K562 (cell line): ENCODE results near the gene FXN. TPM values are rescaled to one million over a fixed set of nuclear protein-coding genes. Genes with fewer than 3 reads are reported as not detected.

ENCODE experiments used
- ATAC-seq: fragments of 200-7000 bp; cut with Tn5 transposase; 3 replicates; pipeline ENCODE4 v1.9.1; 2020; ENCODE audit warnings: moderate library complexity
- BruUV-seq: library from RNA; stranded (reverse); fragments of 400-500 nt; replicated peaks from 2 replicates; lab custom pipeline; 2021; lab: Mats Ljungman, UMichigan
- CTCF ChIA-PET: fragments of 300-600 bp; formaldehyde crosslinking; extraction: SDS; loops from one replicate; lab custom pipeline; 2021; ENCODE audit warnings: low intra/inter-chr PET ratio; lab: Yijun Ruan, JAX
- POLR2A ChIA-PET: fragments of 300-600, 350-650 bp; sonication (Branson Sonifier 250); formaldehyde crosslinking; extraction: SDS; loops from one replicate; lab custom pipeline; 2021; ENCODE audit warnings: antibody characterized with exemption, inconsistent platforms; lab: Yijun Ruan, JAX
- DNase-seq, 4 experiments: peaks; one replicate each; pipeline versions ENCODE4 v3.0.0 to v3.0.0-alpha.2; 2011 to 2018; ENCODE audit warnings: low spot score in 3 of 4, mixed read lengths in 3 of 4; ENCODE audit errors: extremely low read depth in 1 of 4
- FAIRE-seq: peaks from 2 replicates; lab custom pipeline; 2011; peaks lifted over from hg19 to GRCh38; lab: Jason Lieb, UNC
- H2AFZ ChIP-seq: 2 replicates; pipeline ENCODE4 v1.6.0; 2011; ENCODE audit warnings: low read depth, low read length, control low read depth, inconsistent platforms
- H3K27ac ChIP-seq: fragments of 200-600 bp; 3 replicates; pipeline ENCODE4 v1.8.0; 2011; ENCODE audit warnings: low read depth, mild to moderate bottlenecking, control low read depth, inconsistent platforms, low read length, moderate library complexity, mixed read lengths; ENCODE audit errors: extremely low read depth
- H3K27me3 ChIP-seq, 2 experiments: fragments of 300-600 bp in 1 of 2; 2 replicates in 1 of 2; 3 replicates in 1 of 2; pipeline versions ENCODE4 v1.6.0 to v1.8.0; 2011; ENCODE audit warnings: inconsistent platforms in 2 of 2, low read length in 2 of 2, mild to moderate bottlenecking in 1 of 2, mixed read lengths in 1 of 2, moderate library complexity in 1 of 2; ENCODE audit not compliant: control insufficient read depth in 2 of 2, insufficient read depth in 2 of 2
- H3K36me3 ChIP-seq: fragments of 300-600 bp; 3 replicates; pipeline ENCODE4 v1.8.0; 2011; ENCODE audit warnings: mild to moderate bottlenecking, low read length, inconsistent platforms; ENCODE audit not compliant: control insufficient read depth, insufficient read depth
- H3K4me1 ChIP-seq, 2 experiments: fragments of 200-600 bp in 1 of 2; replicated peaks in 1 of 2; 2 replicates in 1 of 2; 3 replicates in 1 of 2; pipeline versions ENCODE4 v1.5.1 to v1.8.0; 2011; ENCODE audit warnings: inconsistent platforms in 2 of 2, low read length in 2 of 2, mild to moderate bottlenecking in 1 of 2, mixed read lengths in 1 of 2, moderate library complexity in 1 of 2; ENCODE audit not compliant: control insufficient read depth in 2 of 2, insufficient read depth in 2 of 2
- H3K4me2 ChIP-seq: 2 replicates; pipeline ENCODE4 v1.6.1; 2011; ENCODE audit warnings: low read length, control low read depth, inconsistent platforms, mixed read lengths; ENCODE audit not compliant: insufficient read depth
- H3K4me3 ChIP-seq: fragments of 200-600 bp; sonication (generic), shearing (Covaris generic); 2 replicates; pipeline ENCODE4 v1.5.1; 2016; ENCODE audit warnings: control low read depth, inconsistent platforms
- H3K79me2 ChIP-seq: fragments of 200-600 bp; 3 replicates; pipeline ENCODE4 v1.8.0; 2011; ENCODE audit warnings: low read length, inconsistent platforms; ENCODE audit not compliant: control insufficient read depth, insufficient read depth
- H3K9ac ChIP-seq, 2 experiments: 2 replicates each; pipeline versions ENCODE4 v1.6.0 to v1.6.1; 2011; ENCODE audit warnings: low read depth in 2 of 2, low read length in 2 of 2, control low read depth in 1 of 2, inconsistent platforms in 1 of 2, mild to moderate bottlenecking in 1 of 2, mixed read lengths in 1 of 2; ENCODE audit not compliant: insufficient read depth in 1 of 2
- H3K9me1 ChIP-seq: one replicate; pipeline ENCODE4 v1.6.0; 2011; ENCODE audit warnings: inconsistent platforms, mild to moderate bottlenecking, low read length, moderate library complexity; ENCODE audit not compliant: control insufficient read depth, insufficient read depth
- H3K9me3 ChIP-seq: replicated peaks from 2 replicates; pipeline ENCODE4 v1.5.1; 2011; ENCODE audit warnings: low read depth, low read length, inconsistent platforms; ENCODE audit not compliant: control insufficient read depth, insufficient read depth
- H4K20me1 ChIP-seq: replicated peaks from 2 replicates; pipeline ENCODE4 v1.6.1; 2011; ENCODE audit warnings: low read length, inconsistent platforms, mixed read lengths; ENCODE audit not compliant: control insufficient read depth, insufficient read depth
- HMG20B ChIP-seq: fragments of 250-450 bp; sonication (Bioruptor Pico); IDR thresholded peaks from 2 replicates; pipeline ENCODE4 v1.5.0; 2021; ENCODE audit warnings: mild to moderate bottlenecking
- MTA3 ChIP-seq: fragments of 450-650 bp; formaldehyde crosslinking; IDR thresholded peaks from 2 replicates; pipeline ENCODE4 v1.6.1; 2017; ENCODE audit warnings: mild to moderate bottlenecking, borderline replicate concordance
- NCOA4 ChIP-seq: fragments of 450-650 bp; IDR thresholded peaks from 2 replicates; pipeline ENCODE4 v1.6.1; 2018; ENCODE audit warnings: mild to moderate bottlenecking; ENCODE audit not compliant: partially characterized antibody
- PML ChIP-seq: IDR thresholded peaks from 2 replicates; pipeline ENCODE4 v1.6.1; 2012; ENCODE audit warnings: low read length, inconsistent platforms
- TAL1 ChIP-seq: fragments of 450-650 bp; IDR thresholded peaks from 2 replicates; pipeline ENCODE4 v1.6.1; 2016; ENCODE audit warnings: mild to moderate bottlenecking
- TBL1XR1 ChIP-seq, 2 experiments: IDR thresholded peaks; 2 replicates each; pipeline ENCODE4 v1.6.1; 2012; ENCODE audit warnings: improper control_type of control experiment in 2 of 2, low read length in 2 of 2, mild to moderate bottlenecking in 1 of 2
- XRCC3 ChIP-seq: fragments of 450-650 bp; IDR thresholded peaks from 2 replicates; pipeline ENCODE4 v1.6.1; 2017; ENCODE audit warnings: mild to moderate bottlenecking, moderate library complexity
- ZNF121 ChIP-seq: sonication (generic); formaldehyde crosslinking; conservative IDR thresholded peaks from 2 replicates; pipeline ENCODE4 v1.8.0; 2022; ENCODE audit warnings: missing genetic modification reagents
- ZNF165 ChIP-seq: fragments of 250-450 bp; sonication (Bioruptor Pico); IDR thresholded peaks from 2 replicates; pipeline ENCODE4 v1.4.0; 2020; ENCODE audit warnings: borderline replicate concordance
- WGBS: fragments of 100-300 bp; shearing (Covaris generic); methylation state at CpG from one replicate; pipeline ENCODE4 v1.1.6; 2016; ENCODE audit warnings: low coverage, mixed read lengths; ENCODE audit not compliant: insufficient coverage; ENCODE audit errors: missing lambda C conversion rate; 5-methylcytosine and 5-hydroxymethylcytosine counted together
- in situ Hi-C: fragments of 300-500 bp; cut with MboI; formaldehyde crosslinking; loops from 4 replicates; pipeline ENCODE4 v1.15.0; 2018; ENCODE audit warnings: inconsistent platforms, mixed read lengths
- intact Hi-C: fragments of 100-400 bp; cut with micrococcal nuclease; formaldehyde crosslinking; loops from 2 replicates; pipeline ENCODE4 v1.14.2; 2022
- polyA plus RNA-seq, 8 experiments: library from polyadenylated mRNA; depleted of rRNA in 4 of 8; stranded (reverse) in 5 of 8; unstranded in 3 of 8; fragments of >200 nt; fragmentation: Nextera tagmentation in 2 of 8; fragmentation: Illumina TruSeq in 1 of 8; extraction: Ambion mirVana in 2 of 8; extraction: Trizol in 1 of 8; gene quantifications; 2 replicates each; pipeline versions ENCODE4 v1.2.1 to v1.2.3, GENCODE V29; 2011 to 2014; ENCODE audit warnings: inconsistent platforms in 1 of 8, missing spikeins in 1 of 8
- total RNA-seq, 7 experiments: library from RNA; depleted of rRNA in 6 of 7; stranded (reverse); fragments of >200 nt in 6 of 7; fragmentation: Illumina TruSeq in 2 of 7; extraction: Trizol in 2 of 7; gene quantifications; 2 replicates each; pipeline versions ENCODE4 v1.2.1 to v1.2.3, GENCODE V29; 2011 to 2021; ENCODE audit warnings: low replicate concordance in 1 of 7
- TF ChIP-seq, protein P1 (sequence below): fragments of 450-650 bp; IDR thresholded peaks from 2 replicates; pipeline ENCODE4 v1.6.1; 2016; ENCODE audit warnings: borderline replicate concordance
- TF ChIP-seq, protein P2 (sequence below), 2 experiments: IDR thresholded peaks; 2 replicates each; pipeline ENCODE4 v1.6.1; 2011; ENCODE audit warnings: borderline replicate concordance in 1 of 2, control low read depth in 1 of 2, low read depth in 1 of 2, low read length in 1 of 2, mild to moderate bottlenecking in 1 of 2, mixed read lengths in 1 of 2, moderate library complexity in 1 of 2; ENCODE audit not compliant: insufficient read depth in 1 of 2, insufficient read length in 1 of 2, poor library complexity in 1 of 2, severe bottlenecking in 1 of 2; ENCODE audit errors: extremely low read depth in 1 of 2
- TF ChIP-seq, protein P3 (sequence below): fragments of 250-450 bp; sonication (Bioruptor Pico); IDR thresholded peaks from 2 replicates; pipeline ENCODE4 v1.4.0; 2020

Gene FXN
- total and polyA plus RNA-seq, 9 of the 15 experiments (the other 6 are each of a cell fraction or from before 2014, with no cell fraction given), result 7.6 to 51.5 (median 30.3) TPM

DNA sequence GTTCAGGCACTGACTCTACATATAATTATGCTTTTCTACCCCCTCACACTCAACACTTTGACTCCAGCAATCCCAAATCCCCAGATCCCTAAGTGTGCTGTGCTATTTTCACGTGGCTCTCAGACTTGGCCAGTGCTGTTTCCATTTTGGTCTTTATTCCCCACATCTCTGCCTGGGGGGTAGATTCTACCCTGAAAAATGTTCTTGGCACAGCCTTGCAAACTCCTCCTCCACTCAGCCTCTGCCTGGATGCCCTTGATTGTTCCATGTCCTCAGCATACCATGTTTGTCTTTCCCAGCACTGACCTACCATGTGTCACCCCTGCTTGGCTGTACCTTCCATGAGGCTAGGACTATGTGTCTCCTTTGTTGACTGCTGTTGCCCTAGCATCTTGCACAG, 43.0 kb downstream of the FXN start:
- Histone ChIP-seq H3K79me2 (no peaks in the 10 kb centered on the region), H2AFZ (no peak overlapping the region), H3K9ac (no peak overlapping the region), H3K27ac (no peak overlapping the region), H3K4me3 (no peak overlapping the region), H3K9me3 (no peaks in the 10 kb centered on the region)
- BruUV-seq, result no TSS peak
- ChIA-PET CTCF (no interaction called here), POLR2A (interaction anchor here (0.6 kb wide), 1 partner anchor 205 kb away, joined by 3 read pairs; no protein-coding TSS in a partner anchor)
- 0% methylated on average over 1 of the region's 1 CpG for WGBS
- no peak for DNase-seq
- in situ Hi-C loops, result no loop called here
- TF ChIP-seq ZNF165 (no peak), PML (no peak)
- TF ChIP-seq, all 486 proteins: peak for 0
- Histone ChIP-seq H3K27me3 (no peaks in the 10 kb centered on the region), H4K20me1 (no peaks in the 10 kb centered on the region), H3K4me2 (no peak overlapping the region), H3K9me1 (no peaks in the 10 kb centered on the region), H3K4me1 (no peaks in the 10 kb centered on the region), H3K36me3 (peaks cover 1% of the 10 kb centered on the region; the same call in 2 of the 3 replicates)
- ATAC-seq, result no peak
- no peak for FAIRE-seq
- intact Hi-C loops, result loop anchor here (10.0 kb wide), 1 partner anchor 66 kb away; no protein-coding TSS in a partner anchor

DNA sequence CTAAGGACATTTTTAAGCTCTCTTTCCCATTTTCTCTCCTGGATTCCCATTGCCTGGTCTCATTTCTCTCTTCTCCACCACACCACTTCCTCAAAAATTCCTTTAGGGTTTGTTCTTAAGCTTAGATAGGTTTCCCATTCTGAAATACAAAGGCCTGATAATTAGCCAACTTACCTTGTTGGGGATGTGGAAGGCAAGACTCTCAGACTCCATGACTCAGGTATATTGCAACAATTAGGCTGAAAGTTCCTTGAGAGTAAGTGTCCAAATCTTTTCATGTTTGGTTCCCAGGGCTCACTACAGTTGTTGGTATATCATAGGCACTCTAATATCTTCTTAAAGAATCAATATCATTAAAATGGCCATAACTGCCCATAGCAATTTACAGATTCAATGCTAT, 43.6 kb downstream of the FXN start:
- Histone ChIP-seq H3K36me3 (no peaks in the 10 kb centered on the region), H3K4me2 (no peak overlapping the region), H3K9ac (no peak overlapping the region), H3K4me3 (no peak overlapping the region), H3K9me1 (no peaks in the 10 kb centered on the region), H3K9me3 (no peaks in the 10 kb centered on the region), H4K20me1 (no peaks in the 10 kb centered on the region), H3K79me2 (no peaks in the 10 kb centered on the region), H3K27ac (no peak overlapping the region), H3K27me3 (no peaks in the 10 kb centered on the region), H3K4me1 (no peaks in the 10 kb centered on the region), H2AFZ (no peak overlapping the region)
- DNase-seq (no peak), FAIRE-seq (no peak), ATAC-seq (no peak)
- in situ Hi-C loops (no loop called here), intact Hi-C loops (loop anchor here (10.0 kb wide), 1 partner anchor 66 kb away; no protein-coding TSS in a partner anchor)
- CTCF ChIA-PET, result no interaction called here
- POLR2A ChIA-PET, result interaction anchor here (0.6 kb wide), 1 partner anchor 206 kb away, joined by 3 read pairs; no protein-coding TSS in a partner anchor
- no TSS peak for BruUV-seq
- TF ChIP-seq ZNF121 (CRISPR knock-in tag) (no peak), TBL1XR1 (IDR thresholded peaks at IDR 0.05; ENCODE audit: low read length in 2 of 2) (no peak), MTA3 (no peak), NCOA4 (no peak), TAL1 (no peak), HMG20B (no peak), XRCC3 (no peak)
- TF ChIP-seq, protein P1, sequence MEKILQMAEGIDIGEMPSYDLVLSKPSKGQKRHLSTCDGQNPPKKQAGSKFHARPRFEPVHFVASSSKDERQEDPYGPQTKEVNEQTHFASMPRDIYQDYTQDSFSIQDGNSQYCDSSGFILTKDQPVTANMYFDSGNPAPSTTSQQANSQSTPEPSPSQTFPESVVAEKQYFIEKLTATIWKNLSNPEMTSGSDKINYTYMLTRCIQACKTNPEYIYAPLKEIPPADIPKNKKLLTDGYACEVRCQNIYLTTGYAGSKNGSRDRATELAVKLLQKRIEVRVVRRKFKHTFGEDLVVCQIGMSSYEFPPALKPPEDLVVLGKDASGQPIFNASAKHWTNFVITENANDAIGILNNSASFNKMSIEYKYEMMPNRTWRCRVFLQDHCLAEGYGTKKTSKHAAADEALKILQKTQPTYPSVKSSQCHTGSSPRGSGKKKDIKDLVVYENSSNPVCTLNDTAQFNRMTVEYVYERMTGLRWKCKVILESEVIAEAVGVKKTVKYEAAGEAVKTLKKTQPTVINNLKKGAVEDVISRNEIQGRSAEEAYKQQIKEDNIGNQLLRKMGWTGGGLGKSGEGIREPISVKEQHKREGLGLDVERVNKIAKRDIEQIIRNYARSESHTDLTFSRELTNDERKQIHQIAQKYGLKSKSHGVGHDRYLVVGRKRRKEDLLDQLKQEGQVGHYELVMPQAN, result no peak
- TF ChIP-seq, protein P2, sequence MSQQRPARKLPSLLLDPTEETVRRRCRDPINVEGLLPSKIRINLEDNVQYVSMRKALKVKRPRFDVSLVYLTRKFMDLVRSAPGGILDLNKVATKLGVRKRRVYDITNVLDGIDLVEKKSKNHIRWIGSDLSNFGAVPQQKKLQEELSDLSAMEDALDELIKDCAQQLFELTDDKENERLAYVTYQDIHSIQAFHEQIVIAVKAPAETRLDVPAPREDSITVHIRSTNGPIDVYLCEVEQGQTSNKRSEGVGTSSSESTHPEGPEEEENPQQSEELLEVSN (IDR thresholded peaks at IDR 0.05; ENCODE audit: borderline replicate concordance in 1 of 2, extremely low read depth in 1 of 2, insufficient read depth in 1 of 2, insufficient read length in 1 of 2, low read depth in 1 of 2, low read length in 1 of 2, poor library complexity in 1 of 2, severe bottlenecking in 1 of 2), result no peak
- TF ChIP-seq, protein P3, sequence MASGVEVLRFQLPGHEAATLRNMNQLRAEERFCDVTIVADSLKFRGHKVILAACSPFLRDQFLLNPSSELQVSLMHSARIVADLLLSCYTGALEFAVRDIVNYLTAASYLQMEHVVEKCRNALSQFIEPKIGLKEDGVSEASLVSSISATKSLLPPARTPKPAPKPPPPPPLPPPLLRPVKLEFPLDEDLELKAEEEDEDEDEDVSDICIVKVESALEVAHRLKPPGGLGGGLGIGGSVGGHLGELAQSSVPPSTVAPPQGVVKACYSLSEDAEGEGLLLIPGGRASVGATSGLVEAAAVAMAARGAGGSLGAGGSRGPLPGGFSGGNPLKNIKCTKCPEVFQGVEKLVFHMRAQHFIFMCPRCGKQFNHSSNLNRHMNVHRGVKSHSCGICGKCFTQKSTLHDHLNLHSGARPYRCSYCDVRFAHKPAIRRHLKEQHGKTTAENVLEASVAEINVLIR, result no peak
